Stimulated activated CD8-positive, alpha-beta memory T cell treated with anti-CD3 and anti-CD28 coated beads, Interleukin-7, amount 100 ng/mL, for 4 hours (primary cell): ENCODE results near the gene PRIMPOL.
"Not testable (repeated sequence)": the region's sequence is repeated elsewhere in the genome, so short reads cannot be mapped to it uniquely, and the experiment has no call there.

Experiments used
- DNase-seq, 2 donors: peaks; one replicate each; pipeline ENCODE4 v3.0.0-alpha.2; 2020; ENCODE audit warnings: low read depth in 2 of 2

PRIMPOL gene

GRCh38 chr4:184641022-184641421 lies 8.5 kb upstream of the PRIMPOL start:
- no peak for DNase-seq

GRCh38 chr4:184641451-184641850 lies 8.1 kb upstream of the PRIMPOL start:
- no peak for DNase-seq

- DNase-seq = no peak
These were observed 5.8 kb upstream of the PRIMPOL start for GRCh38 chr4:184643731-184644130.

- no peak for DNase-seq
These were observed 4.8 kb upstream of the PRIMPOL start for GRCh38 chr4:184644553-184645307.

- DNase-seq = no peak
These were observed 3.5 kb upstream of the PRIMPOL start for GRCh38 chr4:184645904-184646610.

- no peak for DNase-seq
These were observed 2.1 kb upstream of the PRIMPOL start for GRCh38 chr4:184647266-184648053.

- DNase-seq = no peak
These were observed 1.6 kb upstream of the PRIMPOL start for GRCh38 chr4:184648054-184648312.

- DNase-seq = peak in 1 of 2 donors; percentile 46
These were observed 1.1 kb upstream of the PRIMPOL start for GRCh38 chr4:184648313-184649025.

GRCh38 chr4:184649971-184650855 lies 675 bp downstream of the PRIMPOL start:
- DNase-seq = no peak

- DNase-seq = no peak
These were observed 2.4 kb downstream of the PRIMPOL start for GRCh38 chr4:184651899-184652298.

- DNase-seq = not testable (repeated sequence)
These were observed 3.1 kb downstream of the PRIMPOL start for GRCh38 chr4:184652681-184653080.

- DNase-seq = no peak
These were observed 4.1 kb downstream of the PRIMPOL start for GRCh38 chr4:184653650-184654049.

- no peak for DNase-seq
These were observed 6.6 kb downstream of the PRIMPOL start for GRCh38 chr4:184655889-184656869.

- no peak for DNase-seq
These were observed 7.6 kb downstream of the PRIMPOL start for GRCh38 chr4:184657144-184657543.

- not testable (repeated sequence) for DNase-seq
These were observed 8.3 kb downstream of the PRIMPOL start for GRCh38 chr4:184657820-184658219.

GRCh38 chr4:184660978-184661377 lies 11.4 kb downstream of the PRIMPOL start:
- no peak for DNase-seq

GRCh38 chr4:184662236-184662635 lies 12.7 kb downstream of the PRIMPOL start:
- no peak for DNase-seq

GRCh38 chr4:184664445-184665210 lies 15.1 kb downstream of the PRIMPOL start:
- DNase-seq = no peak

GRCh38 chr4:184666670-184667069 lies 17.1 kb downstream of the PRIMPOL start:
- no peak for DNase-seq
